Activated CD8-positive, alpha-beta memory T cell treated with anti-CD3 and anti-CD28 coated beads, Interleukin-2, amount 10 ng/mL, durations not matched to agents 7 days and 5 days (primary cell): Measurements from ENCODE around the gene BLNK. TPM values are rescaled to one million over a fixed set of nuclear protein-coding genes. Genes with fewer than 3 reads are reported as not detected.

Experiments used
- ATAC-seq: fragments of 150-1000 bp; cut with Tn5 transposase; one replicate; pipeline ENCODE4 v1.10.0; 2021; ENCODE audit warnings: moderate library complexity
- CTCF ChIA-PET: fragments of 350-600 bp; sonication (Branson Sonifier 250); formaldehyde crosslinking; loops from one replicate; lab custom pipeline; 2021; ENCODE audit warnings: antibody characterized with exemption; lab: Charles Lee
- DNase-seq: peaks from one replicate; pipeline ENCODE4 v3.0.0-alpha.2; 2020
- H3K27ac Mint-ChIP-seq: one replicate; pipeline ENCODE4 v1.8.0; 2021; ENCODE audit warnings: mild to moderate bottlenecking, mixed read lengths
- H3K27me3 Mint-ChIP-seq: one replicate; pipeline ENCODE4 v1.8.0; 2021; ENCODE audit warnings: mixed read lengths
- H3K36me3 Mint-ChIP-seq: one replicate; pipeline ENCODE4 v1.8.0; 2021; ENCODE audit warnings: mild to moderate bottlenecking, mixed read lengths
- H3K4me1 Mint-ChIP-seq: one replicate; pipeline ENCODE4 v1.8.0; 2021; ENCODE audit warnings: mixed read lengths
- H3K4me3 Mint-ChIP-seq: one replicate; pipeline ENCODE4 v1.8.0; 2021; ENCODE audit warnings: mild to moderate bottlenecking, moderate library complexity, mixed read lengths
- H3K9me3 Mint-ChIP-seq: one replicate; pipeline ENCODE4 v1.8.0; 2022; ENCODE audit warnings: low read depth, mixed read lengths
- total RNA-seq, 2 experiments: library from RNA; stranded (reverse); gene quantifications; one replicate each; pipeline ENCODE4 v1.2.3, GENCODE V29; 2021

Gene BLNK
- total RNA-seq, 2 experiments from 2014 or later = not detected

- peaks cover 10% of the 10 kb centered on the region for H3K36me3 Mint-ChIP-seq
- H3K9me3 Mint-ChIP-seq = peaks cover 11% of the 10 kb centered on the region
- ATAC-seq = no peak
- H3K4me3 Mint-ChIP-seq = no peak overlapping the region
- DNase-seq = no peak
- no peaks in the 10 kb centered on the region for H3K4me1 Mint-ChIP-seq
- peaks cover 24% of the 10 kb centered on the region for H3K27me3 Mint-ChIP-seq
- H3K27ac Mint-ChIP-seq = no peak overlapping the region
- CTCF ChIA-PET = no interaction called here
Observed at GRCh38 chr10:96172666-96173065, 98.7 kb downstream of the BLNK start.

GRCh38 chr10:96170230-96170629 is 101.1 kb downstream of the BLNK start:
- CTCF ChIA-PET = no interaction called here
- H3K27ac Mint-ChIP-seq = no peak overlapping the region
- no peak for DNase-seq
- peaks cover 21% of the 10 kb centered on the region for H3K27me3 Mint-ChIP-seq
- no peaks in the 10 kb centered on the region for H3K4me1 Mint-ChIP-seq
- H3K4me3 Mint-ChIP-seq = no peak overlapping the region
- H3K9me3 Mint-ChIP-seq = peaks cover 9% of the 10 kb centered on the region
- peaks cover 16% of the 10 kb centered on the region for H3K36me3 Mint-ChIP-seq
- ATAC-seq = no peak

GRCh38 chr10:96168546-96168945 is 102.8 kb downstream of the BLNK start:
- Mint-ChIP-seq H3K27ac (no peak overlapping the region), H3K27me3 (peaks cover 14% of the 10 kb centered on the region), H3K36me3 (peaks cover 25% of the 10 kb centered on the region), H3K9me3 (peaks cover 11% of the 10 kb centered on the region), H3K4me3 (no peak overlapping the region), H3K4me1 (no peaks in the 10 kb centered on the region)
- CTCF ChIA-PET = no interaction called here
- ATAC-seq (no peak), DNase-seq (no peak)

GRCh38 chr10:96165726-96166125 is 105.6 kb downstream of the BLNK start:
- Mint-ChIP-seq H3K27me3 (peaks cover 4% of the 10 kb centered on the region), H3K27ac (no peak overlapping the region), H3K4me3 (no peak overlapping the region), H3K4me1 (no peaks in the 10 kb centered on the region), H3K9me3 (peaks cover 9% of the 10 kb centered on the region), H3K36me3 (peaks cover 32% of the 10 kb centered on the region)
- CTCF ChIA-PET = no interaction called here
- DNase-seq = no peak
- ATAC-seq = no peak

- peaks cover 15% of the 10 kb centered on the region for H3K4me1 Mint-ChIP-seq
- H3K27ac Mint-ChIP-seq = no peak overlapping the region
- no peak for ATAC-seq
- no peak for DNase-seq
- H3K27me3 Mint-ChIP-seq = no peaks in the 10 kb centered on the region
- CTCF ChIA-PET = no interaction called here
- no peak overlapping the region for H3K4me3 Mint-ChIP-seq
- H3K9me3 Mint-ChIP-seq = no peaks in the 10 kb centered on the region
- H3K36me3 Mint-ChIP-seq = peaks cover 68% of the 10 kb centered on the region
Observed at GRCh38 chr10:96153070-96153469, 118.3 kb downstream of the BLNK start.

- no peak for DNase-seq
- Mint-ChIP-seq H3K27ac (no peak overlapping the region), H3K9me3 (no peaks in the 10 kb centered on the region), H3K4me3 (no peak overlapping the region), H3K27me3 (no peaks in the 10 kb centered on the region), H3K4me1 (peaks cover 15% of the 10 kb centered on the region), H3K36me3 (peaks cover 65% of the 10 kb centered on the region)
- ATAC-seq = no peak
- CTCF ChIA-PET = no interaction called here
Observed at GRCh38 chr10:96152437-96152836, 118.9 kb downstream of the BLNK start.

Other genes with a start within 250 kb of the BLNK start
- gene CCNJ, start 228.0 kb downstream of the BLNK start, total RNA-seq = 1 to 10 TPM; 4.8 to 7.6 TPM
- 10 to 100 TPM; 17.3 to 19.2 TPM for gene ZNF518A, start 141.3 kb downstream of the BLNK start, total RNA-seq
- not detected for gene DNTT, start 32.9 kb upstream of the BLNK start, total RNA-seq
- not detected for gene OPALIN, start 87.4 kb upstream of the BLNK start, total RNA-seq
- gene TLL2, start 242.4 kb upstream of the BLNK start, total RNA-seq = not detected